GM19239 (cell line): Measurements from ENCODE around the gene KRT79.
A peak's percentile ranks its signal among the peaks of the same experiment; 100 is the strongest.
"Not testable (repeated sequence)": the region's sequence is repeated elsewhere in the genome, so short reads cannot be mapped to it uniquely, and the experiment has no call there.

Source experiments
- DNase-seq: peaks from one replicate; pipeline ENCODE4 v3.0.0; 2011; ENCODE audit warnings: low spot score; ENCODE audit not compliant: insufficient read length
- FAIRE-seq: peaks from 2 replicates; lab custom pipeline; 2011; peaks lifted over from hg19 to GRCh38; lab: Jason Lieb, UNC

KRT79 gene

DNA sequence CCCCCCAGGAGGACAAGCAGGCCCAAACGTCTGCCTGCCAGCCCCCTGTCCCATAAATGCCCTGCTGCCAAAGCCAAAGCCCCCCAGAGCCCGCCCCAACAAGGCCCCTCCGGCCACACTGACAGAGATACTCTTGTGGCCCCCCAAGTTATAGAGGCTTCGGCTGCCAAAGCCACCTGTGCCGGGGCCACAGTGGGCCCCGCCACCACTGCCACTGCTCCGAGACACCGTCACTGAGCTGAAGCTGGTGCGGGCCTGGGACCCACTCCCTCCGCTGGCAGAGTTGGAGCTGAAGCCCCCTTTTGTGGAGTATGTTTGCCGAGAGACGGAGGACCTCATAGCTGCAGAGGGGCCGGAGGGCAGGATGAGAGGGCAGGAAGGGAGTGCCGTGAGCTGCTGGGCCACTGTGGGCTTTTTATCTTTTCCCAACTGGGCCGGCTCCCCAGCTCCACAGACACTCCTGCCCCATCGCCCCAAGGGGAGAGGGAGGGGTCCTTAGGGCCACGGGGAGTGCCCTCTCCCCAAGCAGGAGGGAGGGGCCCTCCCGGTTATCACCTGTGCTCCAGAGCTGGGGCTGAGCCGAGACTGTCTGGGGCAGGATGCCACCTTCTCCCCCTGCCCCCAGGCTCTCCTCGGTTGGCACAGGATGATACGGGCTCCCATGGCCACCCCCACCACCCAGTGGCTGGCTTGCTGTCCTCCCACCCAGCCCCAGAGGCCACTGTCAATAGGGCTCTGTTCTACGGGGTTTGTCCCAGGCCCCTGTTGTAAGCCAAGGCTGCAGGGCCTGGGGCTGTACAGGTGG is at the start of gene KRT79:
Gene KRT79 (minus strand): TSS at position 390 of the 805 bp plus-strand sequence. CDS start 51 bp downstream, at position 339.
- DNase-seq (no peak), FAIRE-seq (no peak)

DNA sequence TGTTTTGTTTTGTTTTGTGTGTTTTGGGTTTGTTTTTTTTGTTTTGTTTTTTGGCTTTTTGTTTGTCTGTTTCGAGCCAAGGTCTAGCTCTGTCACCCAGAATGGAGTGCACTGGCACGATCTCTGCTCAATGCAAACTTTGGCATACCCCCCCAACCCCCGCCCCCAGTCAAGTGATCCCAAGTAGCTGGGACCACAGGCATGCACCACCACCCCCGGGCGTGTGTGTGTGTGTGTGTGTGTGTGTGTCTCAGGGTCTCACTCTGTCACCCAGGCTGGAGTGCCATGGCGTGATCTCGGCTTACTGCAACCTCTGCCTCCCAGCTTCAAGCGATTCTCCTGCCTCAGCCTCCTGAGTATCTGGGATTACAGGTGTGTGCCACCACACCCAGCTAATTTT is 46.4 kb upstream of the KRT79 start:
- DNase-seq, FAIRE-seq: not testable (repeated sequence)

DNA sequence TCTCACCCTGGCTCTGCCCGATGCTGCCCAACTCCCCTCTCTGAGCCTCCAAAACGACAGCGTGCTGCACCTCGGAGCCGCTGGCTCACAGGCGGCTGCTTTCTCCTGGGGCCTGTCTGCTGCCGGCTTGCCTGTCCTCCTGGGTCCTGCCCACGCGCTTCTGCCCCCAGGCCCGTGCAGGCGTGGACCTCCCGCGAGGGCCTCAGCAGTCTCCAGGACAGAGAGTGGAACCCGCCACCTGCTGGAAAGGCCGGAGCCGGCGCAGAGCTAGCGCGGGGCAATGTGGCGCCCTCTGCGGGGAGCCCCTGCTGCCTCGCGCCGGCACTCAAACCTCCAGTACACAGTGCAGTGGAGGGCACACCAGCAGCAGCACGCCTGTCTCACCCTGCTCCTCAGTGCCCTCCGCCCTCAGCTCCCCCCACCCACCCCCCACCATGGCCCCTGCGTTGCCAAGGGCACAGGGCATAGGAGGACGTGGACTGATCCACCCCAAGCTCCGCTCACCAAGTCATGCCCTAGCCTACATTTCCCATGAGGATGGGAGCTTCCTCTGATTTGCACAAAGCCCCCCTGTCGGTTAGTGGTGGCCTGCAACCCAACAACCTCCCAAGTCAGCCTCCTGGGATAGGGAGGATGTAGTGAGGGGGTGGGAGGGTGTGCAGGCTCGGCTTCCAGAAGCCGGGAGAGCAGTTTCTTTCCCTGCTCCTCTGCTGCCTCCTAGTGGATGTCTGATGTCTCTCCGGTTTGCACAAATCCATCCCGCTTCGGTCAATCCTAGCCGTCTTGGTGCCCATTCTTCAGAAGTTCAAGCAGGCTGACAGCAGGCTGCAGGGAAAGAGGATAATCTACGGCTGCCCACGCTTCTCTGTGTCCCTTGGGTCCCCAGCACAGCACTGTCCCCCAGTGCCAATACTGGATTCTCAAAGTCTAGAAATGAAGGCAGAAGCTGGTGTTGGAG is 45.6 kb upstream of the KRT79 start:
- peak; percentile 59 for DNase-seq
- FAIRE-seq: peak; percentile 44

DNA sequence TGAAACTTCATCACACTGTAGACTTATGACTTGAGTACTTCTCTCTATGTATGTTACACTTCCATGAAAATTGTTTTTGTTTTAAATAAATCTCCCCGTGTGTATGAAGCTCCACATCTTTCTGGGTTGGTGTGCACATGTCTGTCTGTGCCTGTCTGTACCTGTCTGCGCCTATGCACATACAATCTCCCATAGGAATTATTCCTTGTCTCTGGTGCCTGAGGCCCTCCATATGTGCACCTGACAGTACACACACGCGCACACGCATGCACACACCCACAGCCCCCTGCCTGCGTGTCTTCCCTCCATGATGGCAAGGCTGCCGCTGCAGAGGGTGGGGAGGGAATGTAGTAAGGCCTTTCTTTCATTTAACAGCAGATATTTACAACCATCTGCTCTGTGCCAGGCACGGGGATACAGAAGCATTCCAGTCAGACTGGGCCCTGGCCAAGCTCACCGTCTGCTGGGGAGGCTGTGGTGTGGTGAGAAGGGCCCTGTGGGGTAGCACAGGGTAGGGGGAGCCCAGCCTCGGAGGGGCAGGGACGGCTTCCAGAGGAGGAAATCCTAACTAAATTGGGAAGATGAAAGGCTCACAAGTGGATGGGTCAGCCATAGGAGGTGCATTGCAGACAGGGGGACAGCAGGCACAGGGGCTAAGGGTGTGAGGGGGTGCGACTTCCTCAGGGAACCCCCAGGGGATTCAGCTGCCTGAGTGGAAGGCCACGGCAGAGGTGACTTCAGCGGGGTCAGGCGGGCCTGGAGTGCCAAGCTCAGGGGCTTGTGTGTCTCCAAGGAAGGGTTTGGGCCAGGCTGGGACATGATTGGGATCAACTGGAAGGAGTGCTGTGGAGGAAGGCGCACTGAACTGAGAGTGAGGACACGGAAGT is 44.6 kb upstream of the KRT79 start:
- DNase-seq (no peak), FAIRE-seq (no peak)

DNA sequence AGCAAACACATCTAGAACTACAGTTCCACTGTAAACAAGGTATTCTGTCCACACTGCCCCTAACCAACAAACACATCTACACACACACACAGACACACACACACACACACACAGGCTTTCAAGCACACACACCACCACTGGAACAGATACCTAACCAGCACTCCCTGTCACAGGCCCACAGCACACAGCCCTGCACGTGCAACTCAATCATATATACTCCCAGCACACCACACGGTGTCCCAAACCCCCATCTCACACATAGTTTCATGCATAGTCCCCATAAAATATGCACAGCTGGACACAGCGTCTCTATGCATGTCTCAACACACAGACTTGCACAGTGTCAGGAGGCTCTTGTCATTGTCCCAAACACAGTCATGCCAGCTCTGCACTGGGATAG is 43.1 kb upstream of the KRT79 start:
- no peak for FAIRE-seq
- no peak for DNase-seq

DNA sequence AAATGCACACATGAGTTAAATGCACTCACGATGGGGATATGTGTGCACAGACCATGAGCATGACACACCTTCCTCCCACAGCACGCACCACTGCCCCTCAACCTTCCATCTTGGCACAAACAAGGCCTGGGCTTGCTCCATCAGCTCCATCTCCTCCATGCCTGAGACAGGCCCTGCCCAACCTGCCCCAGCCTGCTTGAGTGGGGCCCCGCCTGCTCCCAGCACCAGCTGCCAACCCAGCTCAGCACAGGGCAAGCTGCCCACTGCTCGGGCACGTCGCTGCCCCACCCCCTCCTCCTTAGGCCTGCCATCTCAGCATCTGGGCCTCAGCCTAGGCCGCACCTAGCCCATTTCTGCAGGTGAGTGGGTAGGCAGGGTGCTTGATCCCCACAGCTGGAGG is 42.3 kb upstream of the KRT79 start:
- FAIRE-seq (no peak), DNase-seq (no peak)

DNA sequence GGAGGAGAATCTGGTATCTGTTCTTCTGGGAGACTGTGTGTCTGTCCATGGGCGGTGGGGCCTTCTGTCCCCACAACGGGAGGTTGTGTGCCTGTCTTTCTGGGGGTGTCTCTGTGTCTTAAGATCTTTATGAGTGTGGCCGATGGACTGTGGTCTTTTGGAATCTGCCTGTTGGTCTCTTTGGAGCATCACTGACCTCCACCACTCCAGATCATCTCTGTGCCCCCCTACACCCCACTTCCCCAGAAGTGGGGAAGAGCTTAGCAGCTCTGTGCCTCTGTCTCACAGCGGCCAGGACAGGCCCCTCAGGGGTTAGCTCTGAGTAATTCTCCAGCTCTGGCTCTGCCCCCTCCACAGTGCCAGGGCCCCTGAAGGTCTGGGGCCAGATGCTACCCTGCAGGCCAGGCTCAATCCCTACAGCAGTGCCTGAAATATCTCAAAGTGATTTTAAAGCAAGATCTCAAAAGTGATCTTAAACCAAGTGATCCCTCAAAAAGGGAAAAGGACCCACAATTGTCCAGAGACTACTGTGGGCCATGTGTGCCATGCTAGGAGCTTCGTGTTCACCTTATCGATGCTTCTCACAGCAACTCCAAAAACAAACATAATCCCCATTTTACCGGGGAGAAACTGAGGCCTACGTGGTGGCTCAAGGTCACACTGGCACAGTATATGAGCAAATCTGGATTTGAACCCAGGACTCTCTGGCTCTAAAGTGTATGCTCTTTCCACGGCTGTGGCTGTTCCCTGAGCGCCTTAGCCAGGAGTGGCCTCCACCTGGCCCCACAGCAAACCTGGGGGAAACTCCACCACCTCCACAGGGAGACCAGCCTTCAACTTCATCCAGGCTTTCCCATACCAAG is 40.7 kb upstream of the KRT79 start:
- no peak for FAIRE-seq
- no peak for DNase-seq

DNA sequence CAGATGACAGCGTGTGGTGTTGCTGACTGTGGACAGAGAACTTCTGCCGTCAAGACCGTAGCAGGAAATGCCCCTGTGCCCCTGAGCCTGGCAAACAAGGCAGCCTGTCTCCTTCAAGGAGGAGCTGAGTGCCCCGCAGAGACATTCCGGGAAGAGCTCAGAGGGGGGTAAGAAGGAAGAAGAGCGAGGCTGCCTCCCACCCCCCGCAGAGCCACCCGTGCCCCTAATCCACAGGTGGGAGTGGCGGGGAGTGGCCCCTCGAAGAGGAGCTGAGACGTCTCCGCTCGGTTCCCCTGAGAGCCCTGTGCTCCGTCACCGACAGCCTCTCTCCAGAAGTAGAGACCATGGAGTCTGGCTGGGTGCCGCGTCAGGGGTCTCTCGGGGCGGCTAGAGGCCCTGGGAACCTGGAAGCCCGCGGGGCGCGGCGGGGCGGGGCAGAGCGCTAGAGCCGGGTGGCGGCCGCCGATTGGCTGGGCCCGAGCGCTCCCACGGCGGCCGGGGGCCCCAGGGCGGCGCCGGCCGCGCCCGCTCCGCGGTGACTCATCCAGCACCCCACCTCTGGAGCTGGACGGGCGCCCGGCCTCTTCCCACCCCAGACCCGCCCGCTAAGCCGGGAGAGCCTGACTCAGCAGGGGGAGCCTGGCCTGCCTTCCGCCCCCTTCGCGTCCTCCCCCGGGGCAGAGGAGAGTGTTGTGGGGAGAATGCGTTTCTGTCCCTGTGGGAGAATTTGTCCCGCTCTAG is 39.9 kb upstream of the KRT79 start:
- no peak for FAIRE-seq

DNA sequence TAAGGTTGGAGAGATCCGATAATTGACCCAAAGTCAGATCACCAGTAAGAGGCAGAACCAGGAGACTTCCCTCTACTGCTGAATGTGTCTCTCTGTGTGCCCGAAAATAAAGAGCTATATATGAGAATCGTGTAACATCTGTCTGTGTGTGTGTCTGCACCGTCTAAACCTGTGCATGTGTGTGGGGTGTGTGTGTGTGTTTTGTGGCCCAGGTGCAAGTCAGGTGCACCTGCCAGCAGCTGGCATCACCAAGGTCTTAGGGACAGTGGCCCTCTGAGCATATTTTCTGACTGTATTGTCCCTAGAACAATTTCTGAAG is 39.4 kb upstream of the KRT79 start:
- DNase-seq (no peak), FAIRE-seq (no peak)

More for the DNA sequence above, 39.9 kb upstream of the KRT79 start:
- DNase-seq: peak; percentile 39

DNA sequence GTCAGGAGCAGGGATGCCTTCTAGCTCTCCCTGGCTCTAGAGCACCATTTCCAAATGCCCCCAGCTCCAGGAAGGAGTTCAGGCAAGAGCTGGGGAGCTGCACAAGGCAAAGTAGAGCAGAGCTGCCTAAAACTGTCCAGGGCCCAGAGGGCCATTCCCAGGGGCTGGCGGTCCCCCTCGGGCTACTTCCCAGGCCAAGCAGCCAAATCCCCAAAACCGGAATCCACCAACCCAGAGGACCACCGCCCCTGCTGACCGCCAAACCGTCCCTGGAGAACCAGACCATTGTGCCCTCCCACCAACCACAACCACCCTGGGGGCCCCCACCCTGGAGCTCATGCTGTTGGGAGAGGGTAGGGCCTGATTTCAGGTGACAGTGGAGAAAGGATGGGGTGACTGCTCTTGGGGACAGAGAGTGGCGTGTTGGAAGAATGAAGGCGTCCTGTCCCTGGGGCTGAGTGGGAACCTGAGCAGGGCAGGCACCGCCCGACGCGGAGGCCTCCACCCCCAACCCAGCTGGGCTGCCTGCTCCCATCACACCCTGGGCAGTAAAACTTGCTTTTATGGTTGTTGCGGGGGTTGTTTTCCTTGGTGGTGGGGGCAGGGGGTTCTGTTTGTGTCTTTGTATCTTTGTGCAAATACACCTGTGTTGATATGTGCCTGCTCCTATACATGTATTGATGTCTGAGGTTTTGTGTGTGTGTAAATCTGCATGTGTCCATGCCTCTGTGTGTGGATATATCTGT is 38.7 kb upstream of the KRT79 start:
- FAIRE-seq (no peak), DNase-seq (no peak)

DNA sequence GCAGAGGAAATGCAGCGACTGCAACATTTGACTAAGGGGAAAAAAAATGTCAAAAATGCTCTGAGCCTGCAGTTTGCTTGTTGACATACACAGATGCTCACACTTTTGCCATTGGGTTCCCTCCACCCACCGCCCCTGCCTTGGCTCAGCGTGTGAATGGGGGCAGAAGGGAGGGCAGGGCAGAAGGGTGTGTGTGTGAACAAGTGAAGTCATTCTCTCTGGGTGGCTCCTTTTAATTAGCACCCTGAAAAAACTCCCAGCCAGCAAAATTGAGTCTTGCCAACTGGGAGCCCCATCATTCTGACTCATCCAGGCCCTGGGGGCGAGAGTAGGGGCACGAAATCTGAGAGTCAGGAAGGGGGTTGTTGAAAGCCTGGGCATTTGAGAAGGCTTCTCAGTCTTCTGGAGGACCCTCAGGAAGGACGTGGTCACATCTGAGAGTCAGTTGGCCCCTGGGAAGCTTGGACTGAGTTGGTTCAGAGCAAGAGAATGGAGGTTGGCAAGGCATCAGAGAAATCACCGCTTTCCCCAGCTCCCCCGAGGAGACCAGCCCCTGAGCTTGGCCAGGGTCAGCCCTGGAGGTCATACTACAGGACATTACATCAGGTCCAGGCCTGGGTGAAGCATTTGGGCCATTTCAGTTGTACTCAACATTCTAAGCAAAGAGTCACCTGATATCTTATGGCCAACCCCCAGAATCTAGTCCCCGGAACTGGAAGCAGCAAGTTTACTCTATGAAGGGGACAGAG is 37.4 kb upstream of the KRT79 start:
- FAIRE-seq (no peak), DNase-seq (no peak)

DNA sequence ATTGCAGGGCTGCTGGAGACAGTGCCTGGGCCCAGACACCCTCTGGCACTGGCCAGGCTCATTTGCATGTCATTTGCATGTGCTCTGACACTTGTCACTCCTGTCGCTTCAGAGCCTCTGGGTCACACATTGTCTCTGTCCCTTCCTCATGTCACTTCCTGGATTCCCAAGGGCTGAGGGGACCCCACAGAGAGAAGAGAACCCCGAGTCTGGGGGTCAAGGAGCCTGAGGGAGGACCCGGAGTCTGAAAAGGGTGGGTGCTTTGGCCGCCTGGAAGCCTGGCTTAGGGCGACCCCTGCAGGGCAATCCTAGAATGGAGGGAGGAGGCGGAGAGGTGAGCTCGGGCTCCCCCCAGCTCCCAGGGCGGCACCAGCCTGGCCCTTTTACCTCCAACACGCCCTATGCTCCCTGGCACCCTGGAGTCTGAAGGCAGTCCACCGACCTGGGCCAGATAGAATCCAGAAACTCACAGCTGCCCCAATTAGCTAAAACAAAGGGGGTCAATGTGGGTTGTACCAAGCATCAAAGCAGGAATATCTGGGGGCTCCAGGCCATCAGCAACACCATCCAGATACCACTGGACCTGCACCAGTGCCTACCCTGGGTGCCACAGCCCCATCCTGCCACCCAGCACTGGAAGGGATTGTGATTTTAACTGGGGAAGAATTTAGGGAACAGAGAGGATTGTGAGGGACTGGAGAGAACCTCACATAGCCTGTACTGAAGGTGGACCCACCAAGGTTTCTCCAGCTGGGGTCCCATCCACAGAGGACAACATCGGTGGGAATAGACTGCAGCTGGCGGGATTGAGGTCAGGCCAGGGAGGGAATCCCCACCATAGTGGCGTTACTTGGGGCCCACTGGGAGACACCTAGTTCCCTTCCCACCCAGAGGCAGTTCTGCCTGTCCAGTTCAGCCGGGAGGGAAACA is 36.5 kb upstream of the KRT79 start:
- DNase-seq (peak; percentile 72), FAIRE-seq (no peak)

DNA sequence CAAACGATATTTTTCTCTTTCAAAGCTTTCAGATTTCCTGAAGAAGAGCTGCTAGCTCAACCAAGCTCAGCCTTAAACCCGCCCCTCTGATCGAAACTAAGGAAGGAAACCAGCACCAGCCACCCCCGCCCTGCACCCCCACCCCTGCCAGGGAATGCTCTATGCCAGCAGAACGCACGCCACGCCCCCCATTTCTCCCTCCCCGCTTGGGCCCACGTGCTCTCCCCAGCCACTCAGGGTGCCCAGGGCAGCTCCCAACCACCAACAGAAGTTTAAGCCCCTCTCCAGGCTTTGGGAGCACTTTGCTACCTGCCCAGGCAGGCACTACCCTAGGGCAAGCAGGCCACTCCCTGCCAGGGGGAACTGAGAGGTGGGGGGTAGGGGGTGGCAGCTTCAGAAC is 33.5 kb upstream of the KRT79 start:
- DNase-seq: no peak
- no peak for FAIRE-seq

DNA sequence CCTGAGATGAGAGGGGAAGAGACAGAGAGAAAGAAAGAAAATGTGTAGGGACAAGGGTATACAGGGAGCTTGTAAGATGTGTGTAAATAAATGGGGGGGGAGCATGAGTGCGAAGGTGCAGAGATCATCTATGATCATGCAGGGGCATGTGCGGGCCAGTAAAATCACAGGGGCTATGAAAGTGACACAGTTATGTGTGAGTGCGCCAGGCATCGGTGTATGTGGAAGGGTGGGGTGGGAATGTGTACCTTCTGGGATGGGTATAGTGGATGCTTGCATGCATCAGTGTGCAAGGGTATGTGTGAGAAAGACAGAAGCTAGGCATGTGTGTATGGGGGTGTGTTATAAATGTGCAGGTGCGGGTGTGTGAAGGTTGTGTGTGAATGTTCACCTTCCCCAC is 33.0 kb upstream of the KRT79 start:
- FAIRE-seq (no peak), DNase-seq (no peak)

DNA sequence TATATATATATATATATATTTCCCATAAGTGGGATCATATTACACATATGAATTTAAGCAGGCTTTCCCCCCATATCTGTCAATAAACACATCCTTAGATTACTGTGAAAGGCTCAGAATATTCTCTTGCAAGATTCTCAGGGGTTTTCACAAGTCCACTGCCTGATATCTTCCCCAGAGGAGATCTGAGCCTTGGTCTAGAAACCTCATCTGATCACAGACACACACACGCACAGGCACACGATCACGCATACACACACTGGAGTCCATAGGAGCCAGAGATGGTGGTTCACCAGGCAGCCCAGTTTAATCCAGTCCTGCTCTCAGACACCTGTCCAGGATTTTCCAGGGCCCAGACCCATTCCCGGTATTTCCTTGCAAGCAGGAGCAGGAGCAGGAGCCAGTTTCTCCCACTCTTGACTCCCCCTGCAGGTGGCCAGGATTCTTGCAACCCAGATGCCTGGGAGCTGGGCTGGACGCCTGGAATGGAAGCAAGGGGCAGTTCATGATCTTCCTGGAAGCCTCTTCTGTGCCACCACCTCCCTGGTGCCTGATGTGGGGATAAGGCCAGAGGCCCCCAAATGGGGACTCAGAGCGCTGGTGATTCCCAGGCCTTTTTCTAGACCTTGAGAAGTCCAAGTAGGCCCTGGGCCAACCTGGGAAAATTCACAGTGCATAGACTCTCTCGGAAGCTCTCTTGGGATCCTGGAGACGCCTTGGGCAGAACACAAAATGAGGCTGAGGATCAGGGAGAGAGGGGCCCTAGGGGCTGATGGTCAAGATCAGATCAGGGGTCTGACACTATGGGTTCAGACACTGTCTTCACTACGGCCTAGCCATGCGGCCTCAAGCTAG is 31.2 kb upstream of the KRT79 start:
- FAIRE-seq: no peak
- DNase-seq: no peak
